RWPE2 (cell line): ENCODE data around the gene PHLDA2.
A peak's percentile ranks its signal among the peaks of the same experiment; 100 is the strongest.

ENCODE experiments used
- ATAC-seq: fragments of 200-7000 bp; cut with Tn5 transposase; 3 replicates; pipeline ENCODE4 v1.9.1; 2021; ENCODE audit warnings: low read depth
- DNase-seq: peaks from one replicate; pipeline ENCODE4 v3.0.0-alpha.2; 2020; ENCODE audit warnings: low spot score
- H3K27ac ChIP-seq: fragments of 450-650 bp; 2 replicates; pipeline ENCODE4 v1.5.1; 2017; ENCODE audit warnings: mild to moderate bottlenecking; ENCODE audit not compliant: poor library complexity, severe bottlenecking
- H3K27me3 ChIP-seq: fragments of 250-450 bp; sonication (Bioruptor Pico); 2 replicates; pipeline ENCODE4 v1.5.1; 2021; ENCODE audit warnings: mild to moderate bottlenecking, moderate library complexity; ENCODE audit not compliant: insufficient read depth, poor library complexity, severe bottlenecking
- H3K36me3 ChIP-seq: fragments of 250-450 bp; sonication (Bioruptor Pico); 2 replicates; pipeline ENCODE4 v1.5.1; 2020; ENCODE audit warnings: low read depth, mild to moderate bottlenecking, moderate library complexity
- H3K4me1 ChIP-seq: fragments of 250-450 bp; sonication (Bioruptor Pico); 2 replicates; pipeline ENCODE4 v1.5.1; 2021; ENCODE audit warnings: mild to moderate bottlenecking, moderate library complexity; ENCODE audit not compliant: insufficient read depth, poor library complexity, severe bottlenecking
- H3K4me3 ChIP-seq: fragments of 250-450 bp; sonication (Bioruptor Pico); 2 replicates; pipeline ENCODE4 v1.5.1; 2021; ENCODE audit warnings: mild to moderate bottlenecking, moderate library complexity; ENCODE audit not compliant: severe bottlenecking
- H3K9me3 ChIP-seq: fragments of 250-450 bp; sonication (Bioruptor Pico); 2 replicates; pipeline ENCODE4 v1.5.1; 2021; ENCODE audit warnings: mild to moderate bottlenecking, moderate library complexity; ENCODE audit not compliant: severe bottlenecking
- CTCF ChIP-seq: fragments of 450-650 bp; IDR thresholded peaks from one replicate; pipeline ENCODE4 v1.5.1; 2017; ENCODE audit warnings: mild to moderate bottlenecking, moderate library complexity; ENCODE audit not compliant: poor library complexity, severe bottlenecking

PHLDA2 gene

DNA sequence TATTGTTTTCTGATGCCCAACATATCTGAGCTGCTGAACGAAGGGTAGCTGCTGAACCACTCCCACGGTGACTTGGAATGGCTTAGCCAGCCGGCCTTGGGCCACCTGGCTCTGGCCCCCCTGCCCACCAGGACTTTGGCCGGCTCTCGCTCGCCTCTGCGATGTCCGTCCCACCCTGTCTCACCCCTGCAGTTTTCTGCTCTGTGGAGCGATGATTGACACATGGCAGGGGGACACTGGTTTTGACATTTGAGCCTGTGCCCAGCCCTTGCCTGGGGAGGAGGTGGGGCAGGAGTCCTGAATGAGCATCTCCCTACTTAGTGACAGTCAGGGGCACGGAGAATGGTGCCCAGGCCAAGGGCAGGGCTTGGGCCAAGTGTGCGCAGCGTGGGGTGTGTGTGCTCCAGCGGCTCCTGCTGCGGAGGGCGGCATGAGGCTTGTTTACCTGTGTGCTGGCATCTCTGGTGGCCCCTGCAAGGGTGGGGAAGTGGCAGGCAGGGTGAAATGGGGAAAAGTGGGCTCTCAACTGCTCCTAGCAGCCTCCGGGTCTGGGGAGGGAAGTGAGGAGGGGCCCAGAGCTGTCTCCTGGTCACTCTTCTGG, 27.9 kb downstream of the PHLDA2 start:
- Histone ChIP-seq H3K36me3 (peaks cover 10% of the 10 kb centered on the region; the same call in 1 of the 2 replicates), H3K27me3 (no peaks in the 10 kb centered on the region), H3K9me3 (no peaks in the 10 kb centered on the region), H3K4me1 (peaks cover 29% of the 10 kb centered on the region), H3K27ac (peak overlapping the region; percentile 67), H3K4me3 (no peak overlapping the region)
- ATAC-seq (no peak), DNase-seq (no peak)
- TF ChIP-seq CTCF, result no peak

GRCh38 chr11:2899080-2899783, 30.0 kb downstream of the PHLDA2 start:
- ATAC-seq (no peak), DNase-seq (no peak)
- H3K27ac ChIP-seq, result peak overlapping the region; percentile 75
- TF ChIP-seq CTCF, result no peak
- peaks cover 26% of the 10 kb centered on the region for H3K4me1 ChIP-seq
- H3K27me3 ChIP-seq, result no peaks in the 10 kb centered on the region
- H3K9me3 ChIP-seq, result no peaks in the 10 kb centered on the region
- H3K36me3 ChIP-seq, result no peaks in the 10 kb centered on the region
- H3K4me3 ChIP-seq, result no peak overlapping the region

DNA sequence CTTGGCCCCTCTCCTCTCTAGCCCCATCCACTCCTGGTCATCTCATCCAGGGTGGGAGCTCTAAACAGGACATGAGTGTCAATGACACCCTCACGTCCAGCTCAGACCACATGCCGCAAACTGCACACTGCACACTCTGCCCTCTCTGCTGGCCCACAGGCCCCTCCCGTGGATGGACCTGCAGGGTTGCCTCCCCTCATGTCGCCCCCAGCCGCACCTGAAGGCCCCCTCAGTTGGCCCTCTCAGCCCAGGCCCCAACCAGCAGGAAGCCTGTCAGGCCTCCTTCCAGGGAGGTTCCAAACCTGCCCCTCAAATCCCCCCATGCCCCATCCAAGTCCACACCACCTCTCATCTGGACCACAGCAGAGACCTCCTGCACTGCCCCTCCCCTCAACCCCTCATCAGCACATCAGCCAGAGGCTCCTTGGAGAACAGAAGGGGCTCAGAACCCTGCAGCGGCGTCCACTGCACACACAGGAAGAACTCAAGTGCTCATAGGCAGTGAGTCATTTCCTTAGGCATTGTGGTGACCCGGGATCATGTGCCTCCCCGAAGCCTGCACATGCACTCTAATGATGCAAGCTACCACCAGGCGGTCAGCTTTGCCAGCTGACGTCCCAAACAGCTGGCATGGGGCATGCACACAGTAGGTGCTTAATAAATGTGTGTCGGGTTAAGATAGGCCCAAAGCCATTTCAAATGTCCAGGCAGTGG, 30.7 kb downstream of the PHLDA2 start:
- peaks cover 19% of the 10 kb centered on the region for H3K4me1 ChIP-seq
- no peaks in the 10 kb centered on the region for H3K27me3 ChIP-seq
- no peak overlapping the region for H3K4me3 ChIP-seq
- ATAC-seq (peak; percentile 63), DNase-seq (no peak)
- no peaks in the 10 kb centered on the region for H3K9me3 ChIP-seq
- H3K27ac ChIP-seq, result peak overlapping the region; percentile 75
- H3K36me3 ChIP-seq, result no peaks in the 10 kb centered on the region
- no peak for TF ChIP-seq CTCF

DNA sequence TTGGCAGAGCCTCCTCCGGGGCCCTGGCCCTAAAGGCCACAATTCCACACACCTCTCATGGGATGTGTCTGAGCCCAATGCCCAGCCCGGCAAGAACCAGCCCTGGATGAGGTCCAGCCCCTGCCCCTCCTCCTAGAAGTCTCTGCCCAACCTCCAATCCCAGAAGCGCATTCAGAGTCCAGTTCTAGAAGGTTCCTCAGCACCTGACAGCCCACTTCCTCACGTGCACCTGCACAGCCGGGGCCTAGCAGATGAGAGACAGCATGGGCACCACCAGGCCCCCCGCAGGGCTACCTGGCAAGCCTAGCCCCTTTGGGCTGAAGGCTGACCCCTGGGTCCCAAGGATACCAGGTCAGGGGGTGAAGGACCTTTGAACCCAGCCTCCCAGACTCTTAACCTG, 32.2 kb downstream of the PHLDA2 start:
- Histone ChIP-seq H3K9me3 (no peaks in the 10 kb centered on the region), H3K27me3 (no peaks in the 10 kb centered on the region), H3K27ac (no peak overlapping the region), H3K4me3 (no peak overlapping the region), H3K36me3 (no peaks in the 10 kb centered on the region), H3K4me1 (peaks cover 20% of the 10 kb centered on the region)
- no peak for TF ChIP-seq CTCF
- DNase-seq (no peak), ATAC-seq (no peak)
